GM19351 (cell line): ENCODE data around the gene COPZ2.
"Not testable (repeated sequence)": the region's sequence is repeated elsewhere in the genome, so short reads cannot be mapped to it uniquely, and the experiment has no call there.

Source experiments
- ATAC-seq: cut with Tn5 transposase; IDR thresholded peaks from one replicate; pipeline ENCODE4 v1.9.1; 2021; ENCODE audit warnings: mild to moderate bottlenecking, moderate library complexity; ENCODE audit not compliant: unreplicated experiment

COPZ2 gene

DNA sequence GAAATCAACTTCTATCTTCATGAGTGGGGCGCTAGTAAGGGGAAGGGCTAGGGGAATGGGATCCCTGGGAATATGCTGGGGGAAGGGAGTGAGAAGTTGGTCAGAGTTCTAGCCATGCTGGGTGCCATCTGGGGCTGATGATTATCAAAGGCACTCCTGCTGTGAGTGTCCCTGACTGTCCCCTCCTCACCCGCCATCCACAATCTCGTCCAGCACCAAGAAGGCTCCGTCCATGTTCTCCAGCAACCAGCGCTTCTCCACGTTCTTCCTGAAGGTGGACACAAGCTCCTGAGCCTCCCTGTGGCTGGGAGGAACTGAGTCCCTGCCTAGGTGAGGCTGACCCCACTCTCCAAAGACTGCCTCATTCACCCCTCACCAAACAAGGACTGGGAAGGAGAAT lies 5.6 kb downstream of the COPZ2 start:
- ATAC-seq, result no peak

DNA sequence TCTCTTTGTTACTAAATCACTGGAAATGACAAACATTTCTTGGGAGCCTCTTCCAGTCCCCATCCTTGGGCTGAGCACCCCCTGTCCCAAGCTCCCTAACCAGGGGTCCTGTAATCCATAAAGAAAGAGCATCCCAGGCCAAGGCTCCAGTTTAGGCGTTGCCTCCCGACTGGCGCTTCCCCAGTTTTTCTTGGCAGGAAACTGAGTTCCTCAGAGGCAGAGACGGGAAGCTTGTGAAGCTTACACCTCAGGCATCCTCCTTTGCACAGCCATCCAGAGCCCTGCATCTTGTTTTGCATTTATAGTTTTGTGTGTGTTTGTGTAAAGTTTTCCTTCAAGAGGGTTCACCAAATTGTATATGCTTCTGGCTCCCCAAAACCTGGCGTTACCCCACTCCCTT lies 7.1 kb downstream of the COPZ2 start:
- ATAC-seq, result no peak

DNA sequence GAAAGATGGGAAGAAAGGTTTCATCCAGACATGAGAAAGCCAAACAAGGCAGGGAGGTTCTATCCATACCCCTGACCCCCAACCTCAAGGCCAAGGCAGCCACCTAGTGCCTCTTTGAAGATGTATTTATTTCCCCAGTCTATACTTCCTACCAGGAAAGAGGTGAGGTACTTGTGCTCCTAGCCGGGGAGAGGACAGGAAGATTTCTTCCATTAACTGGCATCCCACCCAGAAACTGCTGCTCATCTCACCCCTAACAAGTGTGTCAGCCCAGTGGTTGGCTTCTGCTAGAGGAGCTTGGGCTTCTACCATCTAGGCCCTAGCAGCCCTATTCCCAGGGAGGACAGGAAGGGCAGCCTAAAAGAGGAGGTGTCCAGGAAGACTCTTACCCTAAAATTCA lies 8.9 kb downstream of the COPZ2 start:
- ATAC-seq, result no peak

DNA sequence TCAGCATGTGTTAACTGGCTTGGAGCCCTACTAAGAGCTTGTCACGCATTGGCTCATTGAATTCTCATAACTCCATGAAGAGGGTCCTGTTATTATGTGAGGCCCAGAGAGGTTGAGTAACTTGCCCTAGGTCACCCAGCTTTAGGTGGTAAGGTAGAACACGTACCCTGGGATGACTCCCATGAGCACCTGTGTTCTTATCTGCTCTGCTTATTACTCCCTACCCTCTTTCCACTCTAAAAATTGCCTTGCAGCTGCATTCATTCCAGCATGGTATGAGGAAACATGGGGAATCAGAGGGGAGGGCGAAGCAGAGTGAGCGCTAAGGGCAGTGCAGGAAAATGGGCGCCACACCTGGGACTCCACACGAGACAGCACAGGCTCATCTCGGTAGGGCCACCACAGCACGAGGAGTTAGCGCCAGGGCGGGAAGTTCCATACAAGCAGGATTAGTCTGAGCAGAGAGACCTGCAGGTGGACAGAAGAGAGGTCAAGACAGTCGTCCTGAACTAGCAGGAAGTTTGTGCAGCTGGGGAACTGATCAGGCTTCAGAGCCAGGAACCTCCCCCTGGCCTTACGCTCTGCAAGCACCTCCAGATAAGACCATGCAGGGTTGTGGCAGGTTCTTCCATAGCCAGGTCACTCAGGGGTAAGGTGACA lies 10.1 kb downstream of the COPZ2 start:
- no peak for ATAC-seq

DNA sequence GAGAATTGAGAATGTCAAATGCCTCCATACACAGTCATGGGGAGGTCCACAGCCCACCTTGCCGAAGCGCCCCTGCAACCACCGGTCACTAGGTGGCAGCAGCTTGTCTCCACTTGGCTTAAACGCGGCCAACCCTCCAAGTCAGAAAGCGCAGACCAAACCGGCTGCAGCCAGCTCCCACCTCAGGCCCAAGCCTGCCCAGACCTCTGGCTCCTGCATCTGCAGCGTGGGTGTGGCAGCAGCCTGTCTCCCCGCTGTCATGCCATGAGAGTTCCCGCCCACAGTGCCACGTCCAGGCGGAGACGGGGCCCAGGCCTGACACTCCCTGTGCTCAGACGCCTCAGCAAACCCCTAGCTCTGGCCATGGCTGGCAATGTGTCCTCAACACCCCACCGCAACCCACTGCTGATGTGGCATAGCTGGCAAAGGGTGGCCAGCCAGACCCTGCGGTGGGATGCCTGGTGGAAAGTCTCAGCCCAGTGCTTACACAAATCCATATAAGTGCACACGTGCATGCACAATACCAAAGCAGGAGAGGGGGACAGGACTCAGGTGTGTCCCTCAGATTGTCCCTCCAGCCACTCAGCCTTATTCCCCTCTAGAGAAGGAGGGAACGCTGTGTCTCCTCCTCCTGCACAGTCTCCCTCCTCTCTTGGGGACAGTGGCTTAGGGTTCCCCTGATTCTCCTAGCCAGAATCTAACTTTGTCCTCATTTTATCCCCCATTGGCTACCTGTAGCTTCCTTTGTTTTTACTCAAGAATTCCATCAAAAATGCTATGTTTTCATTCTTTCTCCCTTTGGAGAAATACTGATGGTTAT lies 10.9 kb downstream of the COPZ2 start:
- no peak for ATAC-seq

DNA sequence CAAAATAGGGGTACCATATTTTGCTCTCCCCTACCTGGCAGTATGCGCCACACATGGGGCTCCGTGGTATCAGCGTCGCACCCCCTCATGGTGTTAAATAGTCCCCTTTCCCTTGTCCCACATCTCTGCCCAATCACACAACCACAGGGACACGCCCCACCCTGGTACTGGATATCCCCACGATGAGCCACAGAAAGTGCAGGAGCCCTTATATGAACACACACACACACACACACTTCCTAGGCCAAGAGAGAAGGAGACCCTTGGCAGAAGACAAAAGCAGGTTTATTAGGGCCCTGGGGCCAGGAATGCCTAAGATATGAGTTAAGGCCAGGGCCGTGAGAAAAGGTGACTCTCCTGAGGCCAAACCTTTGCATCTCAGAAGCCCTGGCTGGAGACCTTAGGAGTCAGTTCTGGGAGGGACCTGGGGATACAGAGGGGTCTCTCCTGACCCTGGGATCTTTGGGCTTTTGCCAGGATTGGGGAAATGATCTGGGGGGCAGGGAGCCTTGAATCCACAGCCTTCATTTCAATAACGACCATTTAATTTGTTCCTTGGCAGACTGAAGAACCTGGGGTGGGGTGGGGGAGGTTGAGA lies 11.6 kb downstream of the COPZ2 start:
- no peak for ATAC-seq

DNA sequence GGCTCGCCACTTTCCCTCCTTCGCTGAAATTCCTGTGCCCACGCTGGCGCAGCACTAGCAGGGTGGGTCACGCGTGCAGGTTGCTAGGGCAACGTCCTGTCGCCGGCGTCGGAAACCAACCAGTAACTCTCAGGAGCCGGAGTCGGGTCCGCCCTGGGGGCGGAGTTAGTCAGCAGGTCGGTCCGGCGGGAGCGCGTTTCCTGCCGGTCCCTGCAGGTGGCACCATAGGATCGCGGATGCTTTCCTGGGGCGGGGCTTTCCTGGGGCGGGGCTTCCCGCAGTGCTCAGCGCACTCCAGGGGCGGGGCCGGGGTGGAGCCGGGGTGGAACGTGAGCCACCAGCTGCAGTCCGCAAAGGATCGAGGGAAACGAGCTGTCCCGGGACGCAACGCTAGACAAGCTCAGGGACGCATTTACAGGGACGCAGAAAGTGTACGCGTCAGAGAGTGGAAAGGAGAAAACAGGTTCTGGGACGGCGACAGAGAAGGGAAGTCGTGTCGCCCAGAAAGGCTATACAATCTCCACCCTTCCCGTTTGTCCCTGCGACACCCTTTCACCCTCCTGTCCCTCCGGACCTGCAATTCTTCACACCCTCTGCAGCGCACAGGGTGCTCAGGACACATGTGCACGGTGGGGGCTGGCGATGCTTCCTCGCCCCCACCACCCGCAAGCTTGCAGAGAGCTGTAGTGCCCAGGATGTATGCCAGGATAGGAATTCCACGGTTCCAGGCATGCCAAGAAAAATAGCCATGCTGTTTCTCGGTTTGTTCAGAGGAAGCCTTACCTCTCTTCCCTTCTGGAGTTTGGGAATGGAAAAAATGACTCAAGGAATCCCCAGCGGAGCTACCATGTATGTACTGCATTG lies 12.3 kb downstream of the COPZ2 start:
- ATAC-seq, result peak; percentile 86

DNA sequence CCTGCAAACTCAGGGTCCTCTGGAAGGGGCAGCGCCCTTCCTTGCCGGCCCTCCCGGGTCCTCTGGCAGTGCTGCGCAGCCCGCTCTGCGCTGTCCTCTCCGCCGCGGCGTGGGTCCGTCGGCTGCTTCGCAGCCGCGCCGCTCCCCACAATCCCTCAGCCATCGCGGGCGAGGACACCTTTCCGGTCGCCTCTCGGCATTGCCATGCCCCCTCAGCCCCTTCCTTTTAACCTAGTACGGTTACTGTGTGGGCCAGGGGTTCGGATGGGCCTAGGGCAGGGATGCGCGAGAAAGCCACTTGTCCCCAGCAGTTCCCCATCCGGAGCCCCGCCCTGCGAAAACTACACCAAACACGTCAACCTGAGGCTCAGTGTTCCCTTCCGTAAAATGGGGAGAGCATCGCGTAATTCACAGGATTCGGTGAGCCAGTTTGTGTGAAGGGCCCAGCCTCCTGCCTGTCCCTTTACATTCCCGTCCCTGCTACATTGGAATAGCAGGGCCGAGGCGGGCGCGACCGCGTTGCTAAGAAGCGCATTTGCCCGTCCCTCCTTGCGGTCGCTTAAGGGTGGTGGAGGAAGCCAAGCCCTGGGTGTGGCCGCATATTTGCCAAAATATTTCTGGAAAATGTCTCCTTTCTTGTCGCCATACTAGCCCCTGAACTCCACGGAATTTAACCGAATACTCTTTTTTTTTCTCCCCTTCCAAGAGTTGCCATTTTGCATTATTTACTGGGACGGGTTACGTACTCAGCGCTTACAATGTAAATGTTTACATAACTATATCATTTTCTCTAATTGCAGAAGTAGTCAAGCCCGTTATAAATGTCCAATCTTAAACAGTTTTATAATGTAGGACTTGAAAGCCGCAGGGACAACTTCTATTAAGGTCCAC lies 13.2 kb downstream of the COPZ2 start:
- peak; percentile 23 for ATAC-seq

DNA sequence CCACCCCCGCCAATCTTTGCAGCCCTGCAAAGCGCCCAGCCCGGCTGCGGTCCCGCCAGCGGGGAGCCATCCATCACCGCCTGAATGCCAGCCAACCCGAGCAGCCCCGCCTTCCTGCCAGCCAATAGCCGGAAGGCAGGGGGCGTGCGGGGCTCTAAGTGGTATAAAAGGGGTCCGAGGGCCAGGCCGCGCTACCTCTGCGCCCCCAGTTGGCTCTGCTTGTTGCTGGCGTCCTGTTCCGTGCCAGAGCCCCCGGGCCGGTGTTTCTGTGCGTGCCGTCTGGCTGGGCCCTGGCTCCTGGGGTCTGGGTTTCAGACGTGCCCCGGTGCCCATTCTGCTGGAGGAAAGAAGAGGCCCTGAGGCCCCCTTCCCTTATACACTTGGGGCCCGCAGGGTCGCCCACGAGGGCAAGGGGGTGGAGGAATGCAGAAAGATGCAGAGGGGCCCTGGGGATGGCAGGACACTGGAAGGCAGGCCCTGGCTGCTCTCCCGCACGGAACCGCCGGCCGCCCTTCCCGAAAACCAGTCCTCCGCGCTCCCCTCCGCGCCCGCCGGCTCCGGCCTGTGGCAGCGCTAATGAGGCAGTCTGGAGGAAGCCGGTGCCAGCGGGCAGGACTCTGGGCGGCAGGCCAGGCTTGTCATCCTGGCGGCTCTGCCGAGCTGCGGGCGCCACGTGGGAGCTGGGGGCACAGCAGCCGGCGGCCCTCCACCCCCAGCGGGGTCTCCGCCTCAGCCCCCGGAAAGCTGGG lies 14.0 kb downstream of the COPZ2 start:
- ATAC-seq, result no peak

DNA sequence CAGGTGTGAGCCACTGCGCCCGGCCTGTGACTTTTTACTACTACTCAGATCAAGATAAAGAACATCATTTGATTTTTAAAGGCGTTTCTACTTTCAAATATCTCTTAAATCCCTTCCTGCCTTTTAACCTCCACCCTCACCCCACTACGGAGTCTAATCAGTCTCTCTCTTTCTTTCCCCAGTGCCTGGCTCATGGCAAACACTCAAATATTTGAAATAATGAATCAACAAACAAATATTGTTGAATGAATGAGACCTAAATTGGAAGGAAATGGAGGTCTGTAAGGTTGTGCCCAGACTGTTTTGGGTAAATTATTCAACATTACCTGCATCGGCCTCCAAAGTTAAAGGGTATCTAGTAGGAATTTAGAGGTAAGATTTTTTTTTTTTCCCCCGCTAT lies 14.7 kb downstream of the COPZ2 start:
- ATAC-seq, result no peak

DNA sequence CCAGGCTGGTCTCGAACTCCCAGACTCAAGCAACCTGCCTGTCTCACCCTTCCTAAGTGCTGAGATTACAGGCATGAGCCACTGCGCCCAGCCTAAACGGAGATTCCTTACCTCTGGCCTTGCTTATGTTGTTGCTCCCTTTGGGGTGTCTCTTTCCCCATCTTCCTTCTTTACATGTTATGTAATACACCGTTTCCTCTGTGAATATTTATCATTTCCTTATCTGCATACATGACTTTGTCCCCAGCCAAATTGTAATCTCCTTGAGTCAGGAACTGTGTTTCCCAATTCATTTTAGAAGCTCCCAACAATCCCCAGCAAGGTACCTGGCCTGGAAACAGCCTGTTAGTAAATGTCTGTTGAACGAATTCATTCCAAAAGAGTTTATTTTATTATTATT lies 15.7 kb downstream of the COPZ2 start:
- ATAC-seq, result no peak

DNA sequence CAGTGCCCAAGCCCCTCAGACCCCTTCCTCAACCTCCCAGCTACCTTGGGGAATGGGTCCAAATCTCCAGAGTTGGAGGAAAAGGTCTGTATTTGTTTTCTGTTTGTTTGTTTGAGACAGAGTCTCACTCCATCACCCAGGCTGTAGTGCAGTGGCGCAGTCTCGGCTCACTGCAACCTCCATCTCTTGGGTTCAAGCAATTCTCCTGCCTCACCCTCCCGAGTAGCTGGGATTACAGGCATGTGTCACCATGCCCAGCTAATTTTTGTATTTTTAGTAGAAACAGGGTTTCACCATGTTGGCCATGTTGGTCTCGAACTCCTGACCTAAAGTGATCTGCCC lies 19.8 kb downstream of the COPZ2 start:
- ATAC-seq, result not testable (repeated sequence)

DNA sequence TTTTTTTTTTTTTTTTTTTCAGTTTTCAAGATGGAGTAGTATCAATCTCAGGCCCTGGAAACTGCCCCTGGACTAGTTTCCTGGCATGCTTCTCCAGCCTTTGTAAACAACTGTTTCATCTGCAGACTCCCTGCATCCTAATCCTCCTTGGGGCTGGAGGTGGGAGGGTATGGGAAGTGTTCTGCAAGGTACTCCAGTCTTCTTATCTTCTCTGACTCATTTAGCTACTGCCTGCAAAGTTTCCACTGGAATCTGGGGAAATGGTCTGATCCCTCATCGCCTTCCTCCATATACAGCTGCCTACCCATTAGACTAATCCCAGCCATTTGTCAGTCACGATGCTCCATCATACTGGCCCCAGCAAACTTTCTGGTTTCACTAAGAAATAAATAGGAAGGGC lies 21.5 kb downstream of the COPZ2 start:
- ATAC-seq, result no peak

DNA sequence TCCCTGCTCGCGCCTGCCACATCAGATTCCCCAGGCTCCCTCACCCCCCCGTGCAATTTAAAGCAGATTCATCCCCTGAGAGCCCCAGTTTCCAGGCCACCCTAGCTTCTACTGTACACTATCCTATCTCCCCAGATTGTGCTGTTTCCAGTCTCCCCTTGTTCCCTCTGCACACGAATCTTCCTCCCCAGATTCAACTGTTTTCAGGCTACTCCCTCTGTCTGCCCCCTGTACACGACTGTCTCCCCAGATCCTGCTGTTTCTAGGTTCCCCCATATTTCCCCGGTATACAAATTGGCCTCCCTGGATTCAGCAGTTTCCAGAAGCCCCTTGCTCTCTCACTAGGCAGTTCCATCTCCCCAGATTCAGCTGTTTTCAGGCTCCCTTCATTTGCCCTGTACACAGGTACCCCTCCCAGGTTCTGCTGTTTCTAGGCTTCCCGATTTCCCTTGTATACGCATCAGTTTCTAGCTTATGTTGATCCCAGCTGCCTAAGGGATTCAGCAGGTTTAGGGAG lies 22.9 kb downstream of the COPZ2 start:
- no peak for ATAC-seq

DNA sequence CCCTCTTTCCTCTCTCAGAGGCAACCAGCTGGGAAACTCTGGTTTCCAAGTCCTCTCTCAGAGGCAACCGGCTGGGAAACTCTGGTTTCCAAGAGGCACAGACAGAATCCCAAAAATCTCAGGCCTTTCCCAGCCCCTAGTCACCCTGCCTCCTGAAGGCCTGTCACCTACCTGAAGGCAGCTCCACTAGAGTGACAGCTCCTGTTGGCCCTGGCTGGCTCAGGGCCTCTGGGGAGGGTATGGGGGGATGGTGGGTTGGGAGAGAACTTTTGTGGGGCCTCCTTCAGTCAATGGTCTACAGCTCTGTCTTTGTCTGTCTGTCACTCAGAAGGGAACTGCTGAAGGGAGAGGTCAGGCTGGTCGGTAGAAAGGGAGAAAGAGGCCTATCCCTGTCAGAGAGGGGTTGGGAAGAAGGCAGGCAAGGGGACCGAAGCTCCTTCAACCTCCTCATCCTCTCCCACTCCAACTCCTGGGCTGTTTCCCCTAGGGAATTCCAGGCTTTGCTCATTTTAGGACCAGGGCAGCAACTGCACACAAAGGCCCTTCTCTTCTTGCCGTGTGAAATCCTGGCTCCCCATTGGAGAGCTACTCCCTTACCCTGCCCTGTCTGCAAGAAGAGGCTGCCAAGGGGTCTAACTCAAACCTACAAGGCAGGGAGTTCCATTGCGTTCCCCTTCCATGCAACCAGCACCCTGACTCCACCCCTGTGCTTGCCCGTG lies 23.6 kb downstream of the COPZ2 start:
- ATAC-seq, result no peak

DNA sequence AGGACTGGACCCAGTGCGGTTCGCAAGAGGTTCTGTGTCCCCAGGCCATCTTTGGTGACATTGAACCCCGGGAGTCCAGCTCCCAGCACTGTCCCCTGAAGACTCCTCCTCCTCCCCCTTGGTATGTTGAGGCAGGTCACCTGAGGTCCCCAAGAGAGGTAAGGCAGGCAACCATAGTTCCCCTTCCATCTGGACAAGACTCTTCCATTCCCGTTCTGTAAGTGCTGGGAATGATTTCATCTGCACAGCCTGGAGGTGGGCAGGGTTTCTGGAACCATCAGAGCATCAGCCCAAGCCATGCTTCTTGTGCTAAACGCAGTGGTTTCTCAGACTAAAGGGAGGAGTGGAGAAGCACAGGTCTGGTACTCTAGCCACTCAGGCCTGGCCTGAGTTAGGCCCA lies 24.9 kb downstream of the COPZ2 start:
- no peak for ATAC-seq

DNA sequence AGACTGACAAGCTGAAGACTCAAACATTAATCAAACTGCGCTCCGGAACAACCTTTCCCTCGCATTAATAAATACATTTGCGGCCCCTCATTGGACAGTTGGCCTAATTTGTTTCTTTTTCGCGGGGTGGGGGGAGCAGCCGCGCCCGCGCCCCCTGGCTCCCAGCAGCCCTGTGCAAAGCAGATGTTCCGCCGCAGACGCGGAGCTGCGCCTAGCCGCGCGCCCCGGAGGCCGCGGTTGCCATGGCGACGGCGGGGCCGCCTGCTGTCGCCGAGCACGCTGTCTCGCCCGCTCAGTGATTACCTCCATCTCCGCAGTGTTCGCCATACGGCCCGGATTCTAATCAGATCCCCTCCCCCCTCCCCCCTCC lies 25.5 kb downstream of the COPZ2 start:
- ATAC-seq, result peak; percentile 43

DNA sequence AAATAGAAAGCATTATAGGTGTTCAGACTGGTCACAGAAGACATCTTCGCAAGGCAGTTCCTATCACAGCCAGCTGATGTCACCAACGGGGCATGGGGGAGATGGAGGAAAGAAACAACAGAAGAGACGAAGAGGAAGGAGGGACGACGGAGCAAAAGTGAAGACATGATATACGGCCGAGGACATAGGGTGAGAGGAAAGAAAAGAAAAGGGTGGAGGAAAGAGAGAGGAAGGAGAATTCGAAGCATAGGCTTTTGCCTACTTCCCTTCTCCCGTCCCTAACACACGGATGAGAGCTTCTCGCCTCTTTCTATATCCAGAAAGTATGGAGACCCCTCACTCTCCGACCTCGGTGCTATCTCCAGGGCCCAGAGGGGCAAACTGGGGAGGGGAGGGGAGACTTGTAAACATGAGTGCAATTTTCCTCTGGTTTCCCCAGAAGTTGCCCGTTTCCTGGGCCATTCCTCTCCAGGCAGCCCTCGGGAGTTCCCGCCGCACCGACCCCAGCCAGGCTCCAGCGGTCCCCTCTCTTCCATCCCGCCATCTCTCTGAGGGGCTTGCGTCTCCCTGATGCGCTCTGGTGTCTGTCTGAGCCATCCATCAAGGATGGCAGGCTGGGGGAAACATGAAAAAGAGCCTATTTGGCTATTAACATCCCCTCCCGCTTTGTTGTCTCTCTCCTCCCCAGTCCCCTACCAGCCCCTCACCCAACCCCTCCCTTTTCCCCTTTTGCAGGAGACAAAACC lies 26.0 kb downstream of the COPZ2 start:
- no peak for ATAC-seq
